GM18909 (cell line): ENCODE results near the gene SCN5A.

Experiments
- ATAC-seq: cut with Tn5 transposase; IDR thresholded peaks from one replicate; pipeline ENCODE4 v1.9.1; 2021; ENCODE audit warnings: mild to moderate bottlenecking; ENCODE audit not compliant: unreplicated experiment, poor library complexity

Gene SCN5A

DNA sequence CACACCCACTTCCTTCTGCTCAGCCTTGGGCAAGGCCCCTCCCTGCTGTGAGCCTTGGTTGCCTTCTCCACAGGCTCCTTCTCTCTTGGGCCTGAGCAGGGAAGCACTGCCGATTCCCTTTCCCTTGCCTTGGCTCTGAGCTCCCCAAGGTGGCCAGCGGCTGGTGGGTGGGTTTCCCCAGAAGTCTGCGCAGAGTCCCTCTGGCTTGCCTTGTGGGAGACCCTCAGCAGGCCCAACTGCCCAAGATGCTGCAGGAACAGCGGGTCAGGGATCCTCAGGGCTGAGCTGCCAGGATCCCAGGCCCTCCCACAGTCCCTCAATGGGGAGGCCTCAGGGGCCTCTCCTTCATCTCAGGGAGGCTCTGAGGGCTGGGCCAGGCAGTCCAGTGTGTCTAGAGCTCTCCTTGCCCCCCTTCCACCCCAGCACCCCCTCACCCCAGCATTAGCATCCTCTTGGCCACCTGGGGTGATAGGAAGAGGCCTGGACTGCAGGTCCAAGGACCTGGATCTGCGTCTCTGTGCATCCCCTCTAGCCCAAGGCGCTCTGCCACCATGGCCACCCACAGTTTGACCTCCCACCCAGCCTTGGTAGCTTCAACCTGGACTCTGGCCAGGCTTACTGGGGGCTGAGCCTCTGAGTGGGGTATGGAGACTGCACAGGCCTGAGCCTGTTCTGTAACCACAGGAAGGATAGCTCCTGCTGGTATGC, 84.7 kb downstream of the SCN5A start:
- ATAC-seq, result no peak

DNA sequence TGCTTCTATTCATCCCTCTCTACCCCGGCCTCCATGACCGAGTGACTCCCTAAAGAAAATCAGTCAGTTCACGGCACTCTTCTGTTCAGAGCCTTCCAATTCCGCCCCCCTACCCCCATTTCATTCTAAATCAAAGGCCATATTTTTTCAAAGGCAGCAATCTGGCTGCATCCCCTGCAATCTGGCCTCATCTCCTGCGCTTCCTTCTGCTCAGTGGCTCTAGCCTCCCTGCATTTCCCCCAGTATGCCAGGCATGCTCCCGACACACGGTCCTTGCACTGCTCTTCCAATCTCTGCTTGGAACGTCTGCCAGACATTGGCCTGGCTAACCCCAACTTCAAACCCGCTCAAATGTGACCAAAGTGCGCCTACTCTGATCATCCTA, 85.6 kb downstream of the SCN5A start:
- no peak for ATAC-seq

DNA sequence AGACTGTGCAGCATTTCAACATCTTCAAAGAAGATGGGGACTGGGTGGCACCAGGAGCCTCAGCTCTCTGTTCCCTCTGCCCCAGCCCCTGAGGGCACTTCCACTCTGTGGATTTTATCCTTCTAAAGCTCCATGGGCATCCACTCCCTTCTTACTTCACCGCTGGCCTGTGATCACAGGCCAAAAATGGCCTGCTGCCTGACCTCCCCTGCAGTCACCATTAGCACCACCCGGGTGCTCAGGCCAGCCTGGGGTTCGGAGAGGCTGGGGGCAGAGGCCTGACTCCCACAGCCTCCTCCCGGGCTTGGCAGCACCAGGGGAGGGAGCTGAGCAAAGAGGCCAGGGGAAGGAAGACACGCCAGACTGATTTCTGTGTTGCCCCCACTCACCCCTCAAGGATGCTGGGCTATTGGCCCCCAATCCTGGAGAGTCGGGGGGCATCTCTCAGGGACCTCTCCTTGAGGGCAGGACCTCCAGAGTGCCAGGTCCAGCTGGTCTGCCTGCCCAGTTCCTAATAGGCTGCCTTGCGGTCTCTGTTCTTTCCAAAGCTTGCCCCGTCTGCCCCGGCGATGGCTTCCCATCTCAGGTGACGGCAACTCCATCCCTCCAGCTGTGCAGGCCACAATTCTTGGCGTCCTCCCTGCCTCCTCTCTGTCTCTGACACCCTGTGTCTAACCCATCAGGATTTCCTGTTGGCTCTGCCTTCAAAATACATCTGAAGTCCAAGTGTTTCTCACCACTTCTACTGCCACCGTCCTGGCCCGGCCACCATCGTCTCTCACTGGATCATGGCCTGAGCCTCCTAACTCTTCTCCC, 86.2 kb downstream of the SCN5A start:
- ATAC-seq, result no peak

DNA sequence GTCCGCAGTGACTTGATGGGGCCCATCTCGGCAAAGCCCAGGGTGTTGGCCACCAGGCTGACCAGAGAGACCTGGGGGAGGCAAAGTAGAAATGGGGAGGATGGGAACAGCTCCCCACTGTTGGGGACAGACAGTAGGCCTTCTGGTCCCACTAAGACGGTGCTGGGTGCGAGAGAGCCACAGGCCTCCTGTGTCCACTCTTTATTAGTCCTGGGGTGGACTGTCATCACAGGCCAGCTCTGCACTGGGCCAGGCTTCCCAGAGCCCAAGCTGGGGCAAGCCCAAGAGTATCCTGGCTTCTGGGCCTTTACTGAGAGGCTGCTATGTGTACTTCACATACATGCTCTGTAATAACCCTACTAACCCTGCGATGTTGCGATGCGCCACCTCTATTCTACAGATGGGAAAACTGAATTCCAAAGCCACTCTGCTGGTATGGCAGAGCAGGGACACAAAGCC, 87.0 kb downstream of the SCN5A start:
- ATAC-seq, result no peak

DNA sequence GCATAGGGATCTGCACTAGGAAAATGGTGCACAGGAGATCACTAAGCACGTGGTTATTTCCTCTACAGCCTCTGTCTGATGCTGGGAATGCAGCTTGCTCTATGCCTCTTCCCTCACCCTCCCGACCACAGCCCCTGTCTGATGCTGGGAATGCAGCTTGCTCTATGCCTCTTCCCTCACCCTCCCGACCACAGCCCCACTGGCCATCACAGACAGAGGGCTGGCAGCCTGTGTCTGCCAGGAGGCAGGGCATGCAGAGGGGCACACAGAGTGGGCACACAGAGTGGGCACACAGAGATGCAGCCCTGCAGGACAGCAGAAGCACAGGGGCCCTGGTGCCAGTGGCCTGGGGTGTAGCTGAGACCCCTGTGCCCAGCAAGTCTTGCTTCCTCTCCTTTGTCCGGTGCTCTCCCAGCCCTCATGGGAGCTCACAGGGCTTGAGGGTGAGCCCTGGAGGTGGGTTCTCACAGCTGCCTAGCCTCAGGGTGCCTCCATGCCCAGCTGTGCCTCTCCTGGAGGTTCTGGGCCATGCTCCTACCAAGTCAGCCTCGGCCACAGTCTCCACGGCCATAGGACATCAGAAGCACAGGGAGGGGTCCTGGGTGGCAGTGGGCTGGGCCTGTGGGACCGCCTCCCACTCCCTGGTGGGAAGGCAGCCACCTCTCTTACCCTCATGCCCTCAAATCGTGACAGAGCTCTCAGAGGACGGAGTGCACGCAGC, 87.6 kb downstream of the SCN5A start:
- no peak for ATAC-seq

DNA sequence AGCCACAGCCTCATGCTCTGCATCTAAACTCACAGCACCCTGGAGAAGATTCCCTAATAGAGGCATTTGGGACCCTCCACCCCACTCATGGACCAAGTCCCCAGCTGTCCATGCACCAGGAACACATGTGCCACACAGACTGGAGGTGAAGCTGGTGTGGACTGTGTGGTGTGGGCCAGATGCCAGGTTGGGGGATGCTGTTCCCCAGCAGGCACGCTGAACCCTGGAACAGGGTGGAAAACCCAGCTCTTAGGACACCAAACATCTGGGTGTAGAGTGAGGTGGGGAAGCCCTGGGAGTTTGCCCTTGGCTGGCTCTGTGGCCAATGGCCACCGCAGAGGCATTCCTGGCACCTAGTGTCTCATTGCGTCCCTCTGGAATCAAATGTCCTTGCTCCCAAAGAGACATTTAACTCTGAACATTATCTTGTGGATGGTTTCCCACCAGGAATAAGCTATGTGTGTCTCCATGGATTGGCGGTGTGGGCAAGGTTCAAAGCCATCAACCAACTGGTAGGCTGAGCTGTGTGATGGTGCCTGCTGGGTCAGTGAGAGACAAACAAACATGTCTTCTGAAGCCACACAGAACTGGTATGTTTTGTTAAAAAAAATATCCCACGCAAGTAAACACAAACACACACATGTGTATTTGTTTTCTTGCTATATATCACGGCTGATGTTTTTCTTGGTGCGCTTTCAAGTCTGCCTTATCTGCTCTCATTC, 88.3 kb downstream of the SCN5A start:
- ATAC-seq, result no peak

DNA sequence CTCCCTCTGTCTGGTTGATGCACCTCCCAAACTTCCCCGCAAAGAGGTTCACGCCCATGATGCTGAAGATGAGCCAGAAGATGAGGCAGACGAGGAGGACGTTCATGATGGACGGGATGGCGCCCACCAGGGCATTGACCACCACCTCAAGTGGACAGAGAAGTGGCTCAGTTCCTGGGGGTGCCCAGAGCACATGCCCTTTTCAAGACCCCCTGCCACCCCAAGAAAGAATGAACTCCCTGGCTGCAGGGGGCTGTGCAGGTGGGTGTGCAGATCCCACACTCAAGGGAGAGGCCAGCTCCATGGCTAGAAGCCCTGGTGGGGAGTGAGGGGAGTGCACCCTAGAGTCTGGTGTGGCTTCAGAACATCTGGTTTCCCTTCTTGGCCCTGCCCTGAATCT, 89.2 kb downstream of the SCN5A start:
- ATAC-seq, result no peak

DNA sequence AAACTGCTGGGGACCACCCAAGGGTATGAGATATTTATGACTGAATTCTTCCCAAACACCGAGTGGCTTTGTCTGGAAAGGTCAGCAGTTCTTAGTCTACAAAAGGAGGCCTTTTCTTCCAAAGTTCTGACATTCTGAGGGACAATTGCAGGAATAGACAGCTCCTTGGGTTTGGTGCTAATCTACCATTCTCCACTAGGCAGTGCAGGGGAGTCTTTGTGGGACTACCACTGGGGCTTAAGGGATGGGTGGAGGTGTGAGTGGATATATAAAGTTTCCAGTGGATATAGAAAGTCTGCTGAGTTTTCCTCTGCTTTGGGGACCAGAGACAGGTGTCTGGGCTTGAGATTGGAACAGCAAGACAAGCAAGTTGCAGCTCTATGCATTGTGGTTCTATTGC, 90.6 kb downstream of the SCN5A start:
- no peak for ATAC-seq

DNA sequence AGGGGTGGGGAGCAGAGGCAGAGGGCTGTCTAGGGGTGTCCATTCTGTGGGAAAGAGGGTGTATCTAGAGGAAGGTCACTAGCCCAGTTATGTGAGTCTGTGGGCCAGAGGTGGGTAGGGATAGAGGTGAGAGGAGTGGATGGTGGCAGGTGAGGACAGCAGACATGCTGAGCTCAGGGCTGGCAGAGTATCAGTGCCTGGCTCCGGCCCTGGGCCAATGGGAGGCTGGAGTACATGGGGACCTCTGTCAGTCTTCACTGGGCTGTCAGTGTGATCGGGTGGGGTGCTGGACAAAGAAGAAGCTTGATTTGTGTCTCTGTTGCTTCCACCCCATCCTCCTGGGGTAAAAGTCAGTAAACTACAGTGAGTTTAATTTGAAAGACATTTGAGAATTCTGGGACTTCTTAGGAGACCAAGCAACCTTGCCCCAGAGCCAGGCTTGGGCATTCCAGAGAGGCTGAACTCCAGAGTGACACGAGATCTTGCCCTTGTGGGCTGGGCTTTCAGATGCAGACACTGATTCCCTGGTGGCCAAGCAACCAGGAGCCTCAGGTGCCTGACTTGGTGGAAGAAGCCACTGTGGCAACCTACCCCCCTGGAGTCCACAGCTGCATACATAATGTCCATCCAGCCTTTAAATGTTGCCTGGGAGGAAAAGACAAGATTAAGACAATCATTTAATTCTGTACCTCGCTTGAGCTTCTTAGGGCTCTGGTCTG, 92.7 kb downstream of the SCN5A start:
- no peak for ATAC-seq

DNA sequence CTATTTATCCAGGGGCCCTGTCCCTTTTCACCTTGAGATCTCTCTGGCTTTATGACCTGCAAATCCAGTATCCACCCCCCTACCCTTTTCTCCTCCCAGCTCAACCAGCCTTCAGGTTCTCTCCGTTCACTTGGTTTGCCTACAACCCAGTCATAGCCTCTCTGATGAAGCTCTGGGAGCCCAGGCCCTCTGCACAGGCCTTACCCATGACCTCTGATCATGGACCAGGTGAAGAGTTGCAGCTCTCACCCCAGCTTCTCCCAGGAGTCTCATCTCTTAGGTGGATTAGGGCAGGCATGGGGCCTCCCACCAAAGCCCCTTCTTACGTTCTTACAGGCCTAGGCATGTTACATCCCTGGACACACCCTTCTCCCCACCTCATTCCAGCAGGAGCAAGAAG, 93.6 kb downstream of the SCN5A start:
- no peak for ATAC-seq

DNA sequence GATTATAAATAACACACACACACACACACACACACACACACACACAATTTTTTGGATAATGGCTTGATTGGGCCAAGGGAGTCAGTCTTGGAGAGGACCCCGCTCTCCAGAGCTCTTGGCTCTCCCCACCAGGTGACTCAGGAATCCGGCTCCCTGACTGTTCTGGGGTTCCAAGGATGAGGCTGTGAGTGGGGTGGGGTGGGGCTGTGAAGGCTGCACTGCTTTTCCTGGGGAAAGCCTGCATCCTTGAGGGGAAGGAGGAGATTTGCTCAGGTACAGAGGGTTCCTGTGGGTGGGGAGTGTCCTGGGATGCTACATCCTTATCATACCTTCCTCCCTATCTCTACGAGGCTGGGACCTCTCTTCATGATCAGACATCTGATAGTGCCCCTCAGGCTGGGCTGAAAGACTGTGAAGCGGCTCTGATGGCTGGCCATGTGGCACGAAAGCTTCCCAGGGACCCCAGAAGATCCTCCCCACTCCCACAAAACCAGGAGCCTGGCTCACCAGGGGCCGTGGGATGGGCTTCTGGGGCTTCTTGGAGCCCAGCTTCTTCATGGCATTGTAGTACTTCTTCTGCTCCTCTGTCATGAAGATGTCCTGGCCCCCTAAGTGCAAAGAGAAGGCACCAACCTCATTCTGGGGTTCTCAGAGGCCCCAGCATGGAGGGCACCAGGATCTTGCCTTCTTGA, 94.2 kb downstream of the SCN5A start:
- ATAC-seq, result no peak

DNA sequence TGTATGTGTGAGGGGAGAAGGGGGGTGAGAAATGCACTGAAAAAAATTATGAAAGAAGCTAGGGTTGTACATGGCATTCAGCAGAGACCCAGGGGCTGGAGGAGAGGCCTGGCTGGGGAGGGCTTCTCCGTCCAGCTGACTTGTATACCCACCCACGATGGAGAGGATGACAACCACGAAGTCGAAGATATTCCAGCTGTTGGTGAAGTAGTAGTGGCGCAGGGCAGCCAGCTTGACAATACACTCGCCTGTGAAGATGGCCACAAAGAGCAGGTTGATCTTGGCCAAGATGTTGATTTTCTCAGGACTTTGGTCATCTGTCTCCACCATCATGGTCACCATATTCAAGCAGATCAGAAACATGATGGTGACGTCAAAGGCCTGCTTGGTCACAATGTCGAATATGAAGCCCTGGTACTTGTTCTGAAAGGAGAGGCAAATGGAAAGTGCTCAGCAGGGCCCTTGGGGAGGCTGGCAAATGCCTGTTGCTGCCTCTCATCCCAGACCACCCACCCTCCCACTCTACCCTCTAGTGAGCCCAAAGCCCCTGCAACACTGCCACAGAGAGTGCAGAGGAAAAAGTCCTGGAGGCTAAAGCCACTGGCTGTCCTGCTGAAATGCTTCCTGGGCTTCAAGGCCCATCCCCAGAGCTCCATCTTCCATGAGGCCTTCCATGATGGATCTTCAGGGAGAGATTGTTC, 95.2 kb downstream of the SCN5A start:
- no peak for ATAC-seq

DNA sequence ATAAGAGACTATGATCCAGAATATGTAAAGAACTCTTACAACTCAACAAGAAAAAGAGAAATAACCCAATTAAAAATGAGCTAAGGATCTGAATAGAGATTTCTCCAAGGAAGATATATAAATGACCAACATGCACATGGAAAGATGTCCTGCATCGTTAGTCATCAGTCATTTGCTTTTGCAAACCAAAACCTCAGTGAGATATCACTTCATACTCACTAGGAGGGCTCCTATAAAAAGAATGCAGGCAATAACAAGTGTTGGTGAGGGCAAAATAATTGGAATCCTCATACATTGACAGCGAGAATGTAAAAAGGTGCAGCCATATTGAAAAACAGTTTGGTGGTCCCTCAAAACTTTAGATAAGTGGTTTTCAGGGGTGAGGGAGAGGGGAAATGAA, 96.4 kb downstream of the SCN5A start:
- no peak for ATAC-seq

DNA sequence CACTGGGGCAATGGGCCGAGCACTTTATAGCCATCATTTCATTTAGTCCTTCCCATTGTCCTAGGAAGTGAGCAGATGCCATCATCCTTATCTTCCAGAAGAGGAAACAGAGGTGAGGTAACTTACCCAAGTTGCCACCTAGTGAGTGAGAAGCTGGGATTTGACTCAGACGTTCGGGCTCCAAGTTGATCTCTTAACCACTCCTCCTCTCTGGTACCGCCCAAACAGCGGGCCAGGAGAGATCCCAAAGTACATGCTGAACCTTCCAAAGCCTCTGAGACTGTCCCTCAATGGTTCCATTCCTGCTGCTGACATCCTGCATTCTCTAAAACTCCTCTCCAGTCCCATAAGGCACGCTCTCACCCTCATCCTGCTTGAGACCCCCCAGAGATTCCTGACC, 97.1 kb downstream of the SCN5A start:
- no peak for ATAC-seq

DNA sequence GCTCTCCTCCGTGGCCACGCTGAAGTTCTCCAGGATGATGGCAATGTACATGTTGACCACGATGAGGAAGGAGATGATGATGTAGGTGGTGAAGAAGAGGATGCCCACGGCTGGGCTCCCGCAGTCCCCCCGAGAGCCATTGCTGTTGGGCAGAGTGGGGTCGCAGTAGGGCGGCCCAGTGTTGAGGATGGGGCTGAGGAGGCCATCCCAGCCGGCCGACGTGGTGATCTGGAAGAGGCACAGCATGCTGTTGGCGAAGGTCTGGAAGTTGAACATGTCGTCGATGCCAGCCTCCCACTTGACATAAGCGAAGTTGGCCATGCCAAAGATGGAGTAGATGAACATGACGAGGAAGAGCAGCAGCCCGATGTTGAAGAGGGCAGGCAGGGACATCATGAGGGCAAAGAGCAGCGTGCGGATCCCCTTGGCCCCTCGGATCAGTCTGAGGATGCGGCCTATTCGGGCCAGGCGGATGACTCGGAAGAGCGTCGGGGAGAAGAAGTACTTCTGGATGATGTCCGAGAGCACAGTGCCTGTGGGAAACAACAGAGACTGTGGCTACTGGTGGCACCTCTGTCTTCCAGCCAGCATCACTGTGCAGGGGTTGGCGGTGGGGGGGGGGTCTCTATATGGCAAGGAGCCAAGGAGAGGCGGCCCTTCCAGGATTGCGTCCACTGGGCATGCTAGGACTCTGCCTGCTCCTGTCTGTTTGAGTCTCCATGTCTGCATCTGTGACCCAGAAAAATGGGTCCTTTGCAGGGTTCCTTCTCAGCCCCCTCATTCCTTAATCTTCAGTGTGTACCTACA, 98.3 kb downstream of the SCN5A start:
- ATAC-seq, result no peak

DNA sequence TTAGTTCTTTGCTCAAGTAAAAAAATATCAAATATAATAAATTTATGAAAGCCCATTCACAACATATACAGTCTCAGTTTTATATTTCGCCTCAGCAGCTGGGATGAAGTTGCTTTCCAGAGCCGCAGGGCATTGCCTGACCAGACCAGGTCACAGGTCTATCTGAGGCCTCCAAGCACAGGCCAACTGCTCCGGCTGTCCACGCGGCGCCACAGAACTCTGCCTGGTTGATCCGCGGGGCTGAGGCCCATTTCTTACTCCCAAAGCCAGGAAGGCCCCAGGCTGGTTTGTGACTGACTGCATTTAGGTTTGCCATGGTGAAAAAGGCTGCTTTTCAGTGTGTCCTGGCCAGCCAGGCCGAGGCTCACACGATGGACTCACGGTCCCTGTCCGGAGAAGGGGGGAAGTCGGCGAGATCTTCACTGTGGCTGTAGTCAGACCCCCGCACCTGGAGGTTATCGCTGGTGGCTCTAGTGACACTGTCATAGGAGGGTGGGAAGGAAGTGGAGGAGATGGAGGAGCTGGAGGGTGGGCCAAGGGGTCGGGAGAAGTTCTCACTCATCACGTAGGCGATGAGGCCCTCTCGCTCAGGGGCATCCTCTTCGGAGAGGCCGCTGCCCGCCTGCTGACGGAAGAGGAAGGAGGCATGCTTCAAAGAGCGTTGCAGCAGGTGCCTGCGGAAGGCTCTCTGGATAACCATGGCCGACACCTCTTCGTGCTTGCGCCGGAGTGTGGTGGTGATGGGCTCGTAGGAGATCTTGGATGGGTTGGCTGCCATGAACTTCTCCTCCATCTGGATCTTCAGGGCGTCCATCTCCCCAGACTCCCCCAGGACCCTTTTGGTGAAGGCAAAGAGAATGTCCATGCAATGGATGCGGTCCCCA, 99.3 kb downstream of the SCN5A start:
- ATAC-seq, result no peak

DNA sequence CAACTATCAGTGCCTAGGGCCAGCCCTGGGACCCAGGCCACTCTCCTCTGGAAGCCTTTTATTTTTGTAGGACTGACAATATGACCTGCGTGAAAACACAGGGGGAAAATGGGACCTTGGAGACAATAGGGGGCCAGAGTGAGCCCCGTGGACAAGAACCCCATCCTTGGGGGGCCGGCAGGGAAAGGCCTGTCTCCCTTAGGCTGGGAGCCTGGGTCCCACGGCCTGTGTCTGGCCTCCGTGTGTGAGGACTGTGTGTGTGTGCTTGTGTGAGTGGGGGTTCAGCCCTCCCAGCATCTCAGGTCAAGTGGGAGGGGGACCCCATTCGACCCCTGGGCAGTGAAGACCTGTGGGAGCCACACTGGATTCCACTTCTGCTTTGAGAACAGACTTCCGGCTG, 100.0 kb downstream of the SCN5A start:
- ATAC-seq, result no peak
